Lung microvascular endothelial cell (primary cell): Measurements from ENCODE around the gene GTPBP2. TPM values are rescaled to one million over a fixed set of nuclear protein-coding genes. Genes with fewer than 3 reads are reported as not detected.

ENCODE experiments used
- DNase-seq, 2 donors: peaks; one replicate each; pipeline versions ENCODE4 v3.0.0 to v3.0.0-alpha.2; 2010; ENCODE audit warnings: low read depth in 2 of 2
- total RNA-seq: library from RNA; depleted of rRNA; stranded (reverse); fragments of >200 nt; gene quantifications from 2 replicates; pipeline ENCODE4 v1.2.1, GENCODE V29; 2014

Gene GTPBP2
- total RNA-seq, 1 donor from 2014 or later: 32.3 TPM

DNA sequence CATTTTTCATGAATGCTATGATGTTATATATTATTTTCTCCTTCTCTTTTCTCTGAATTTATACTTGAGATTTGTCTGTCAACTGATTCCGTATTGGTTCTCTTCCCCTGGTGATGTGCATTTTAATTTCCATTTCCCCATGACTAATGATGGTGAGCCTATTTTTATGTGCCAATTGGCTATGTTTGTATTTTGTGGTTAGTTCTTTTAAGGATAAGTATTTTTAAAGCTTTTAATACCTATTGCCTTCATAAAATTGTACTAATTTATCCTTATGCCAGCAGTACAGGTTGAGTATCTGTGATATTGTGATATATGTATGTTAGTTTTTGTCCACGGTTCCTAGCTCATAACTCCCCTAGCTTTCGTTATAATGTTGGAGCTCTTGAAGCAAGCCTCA, 50.3 kb downstream of the GTPBP2 start:
- no peak for DNase-seq

GRCh38 chr6:43575772-43576551, 53.1 kb downstream of the GTPBP2 start, which contains the start of the genes POLH and XPO5:
TSS of gene POLH (plus strand) at chr6:43576185. CDS start at chr6:43582320, 6,135 bp downstream.
TSS of gene XPO5 (minus strand) at chr6:43576038. CDS start at chr6:43575864, 174 bp downstream.
- DNase-seq: peak; percentile 95 to 96

- peak; percentile 40 to 47 for DNase-seq
Observed at GRCh38 chr6:43575105-43575771, 53.8 kb downstream of the GTPBP2 start.

GRCh38 chr6:43572015-43572414, 57.0 kb downstream of the GTPBP2 start:
- DNase-seq: no peak

GRCh38 chr6:43570876-43571441, 58.1 kb downstream of the GTPBP2 start:
- DNase-seq: peak in 1 of 2 donors; percentile 62

Other genes with a start within 250 kb of the GTPBP2 start
- 10.2 and 17.1 TPM in 2 replicates for gene ABCC10, start 201.7 kb downstream of the GTPBP2 start, total RNA-seq
- gene DLK2, start 173.7 kb downstream of the GTPBP2 start, total RNA-seq: 0.22 and 1.2 TPM in 2 replicates
- gene TJAP1, start 151.7 kb downstream of the GTPBP2 start, total RNA-seq: 4.6 and 6.5 TPM in 2 replicates
- under 0.01 TPM in 2 replicates for gene LRRC73, start 118.9 kb downstream of the GTPBP2 start, total RNA-seq
- 94.1 and 137 TPM in 2 replicates for gene YIPF3, start 112.3 kb downstream of the GTPBP2 start, total RNA-seq
- 23.8 and 27.0 TPM in 2 replicates for gene POLR1C, start 112.2 kb downstream of the GTPBP2 start, total RNA-seq
- gene XPO5, start 53.2 kb downstream of the GTPBP2 start, total RNA-seq: 16.6 and 23.4 TPM in 2 replicates
- gene POLH, start 53.1 kb downstream of the GTPBP2 start, total RNA-seq: 8.1 and 12.6 TPM in 2 replicates
- 18.1 and 20.8 TPM in 2 replicates for gene MAD2L1BP, start 6.6 kb upstream of the GTPBP2 start, total RNA-seq
- gene RSPH9, start 15.8 kb upstream of the GTPBP2 start, total RNA-seq: 0.20 and 0.22 TPM in 2 replicates
- gene MRPS18A, start 58.5 kb upstream of the GTPBP2 start, total RNA-seq: 38.1 and 40.8 TPM in 2 replicates
- 4.4 and 12.1 TPM in 2 replicates for gene VEGFA, start 140.9 kb upstream of the GTPBP2 start, total RNA-seq